DMS153 (cell line): ENCODE data around the gene SEMA4D.

ENCODE experiments used
- DNase-seq: peaks from one replicate; lab custom pipeline; 2025; lab: John Stamatoyannopoulos, UW

The SEMA4D gene

DNA sequence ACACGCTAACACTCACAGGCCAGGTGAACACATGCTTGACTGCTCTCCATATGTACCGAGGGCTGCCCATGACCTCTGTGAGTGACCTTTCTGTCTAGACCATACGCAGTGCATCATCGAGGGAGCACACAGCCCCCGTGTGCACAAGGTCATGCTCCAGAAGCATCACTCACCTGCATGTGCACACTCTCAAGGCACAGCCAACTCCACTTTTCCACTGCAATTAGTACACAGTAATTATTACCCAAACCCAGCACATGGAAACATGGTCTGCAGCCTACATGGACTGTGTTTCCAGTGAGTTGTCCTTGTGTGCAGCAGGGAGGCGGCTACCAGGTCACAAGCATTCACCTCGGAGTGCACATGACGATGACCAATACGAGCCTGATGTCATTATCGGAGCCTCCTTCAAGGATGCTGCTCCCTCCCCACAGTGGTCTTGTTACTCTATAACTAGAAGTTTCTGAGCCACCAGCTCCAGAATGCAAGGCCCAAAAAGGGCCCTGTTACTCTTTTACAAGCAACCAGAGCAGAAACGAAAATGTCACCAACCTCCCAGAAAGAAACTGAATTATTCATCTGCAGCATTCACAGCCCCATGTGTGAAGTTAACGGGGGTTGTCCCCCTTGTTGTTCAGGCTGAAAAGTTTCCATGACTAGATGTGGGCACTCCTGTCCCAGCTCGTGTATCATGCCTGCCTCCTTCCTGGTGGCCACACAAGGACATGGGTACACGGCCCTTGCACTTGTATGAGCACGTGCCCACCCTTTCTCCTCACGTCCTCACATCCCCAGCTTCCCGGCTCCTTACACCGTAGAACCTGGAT lies 31.2 kb downstream of the SEMA4D start:
- DNase-seq = no peak

DNA sequence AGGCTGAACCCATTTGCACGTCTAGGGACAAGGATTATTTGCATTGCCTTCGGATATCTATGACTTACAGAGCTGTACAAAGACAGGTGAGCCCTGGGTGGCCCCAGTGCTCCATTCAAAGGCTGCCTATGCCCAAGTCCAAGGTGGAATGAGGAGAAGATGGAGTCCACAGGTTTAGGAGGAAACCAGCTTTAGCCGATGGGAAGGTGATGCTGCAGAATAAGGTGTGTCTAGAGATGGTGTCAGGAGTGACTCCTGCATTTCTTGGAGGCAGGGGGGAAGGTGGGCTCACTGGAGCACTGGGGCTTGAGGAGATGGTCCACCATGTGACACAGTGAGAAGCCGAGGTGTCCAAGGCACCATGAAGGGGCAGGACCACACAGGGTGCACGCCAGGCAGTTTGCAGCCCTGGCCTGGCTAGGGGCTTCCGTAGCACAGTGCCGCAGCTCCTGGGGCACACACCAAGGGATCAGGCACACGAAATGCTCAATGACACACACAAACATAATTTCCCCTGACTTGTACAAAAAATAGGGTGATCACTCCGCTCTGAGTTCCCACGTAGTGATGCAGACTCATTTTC lies 32.1 kb downstream of the SEMA4D start:
- DNase-seq = no peak

DNA sequence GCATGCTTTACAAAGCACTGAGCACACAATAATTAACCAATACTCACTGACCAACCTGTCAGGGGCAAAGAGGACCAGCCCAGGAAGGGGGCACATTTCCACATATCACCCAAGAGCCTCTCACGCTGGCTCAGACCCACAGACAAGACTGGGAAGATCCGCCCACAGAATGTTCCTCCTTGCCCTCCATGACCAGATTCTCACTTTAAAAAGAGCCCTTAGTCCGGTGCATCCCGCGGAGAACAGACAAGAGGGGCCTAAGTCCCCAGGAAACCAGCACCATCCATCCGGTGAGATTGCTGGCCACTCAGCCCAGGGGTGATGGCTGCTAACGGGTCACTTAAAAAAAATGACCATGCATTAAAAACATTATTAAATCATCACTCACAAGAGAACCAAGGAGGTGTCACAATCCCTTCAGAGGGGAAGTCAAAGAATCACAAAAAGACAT lies 32.9 kb downstream of the SEMA4D start:
- no peak for DNase-seq

DNA sequence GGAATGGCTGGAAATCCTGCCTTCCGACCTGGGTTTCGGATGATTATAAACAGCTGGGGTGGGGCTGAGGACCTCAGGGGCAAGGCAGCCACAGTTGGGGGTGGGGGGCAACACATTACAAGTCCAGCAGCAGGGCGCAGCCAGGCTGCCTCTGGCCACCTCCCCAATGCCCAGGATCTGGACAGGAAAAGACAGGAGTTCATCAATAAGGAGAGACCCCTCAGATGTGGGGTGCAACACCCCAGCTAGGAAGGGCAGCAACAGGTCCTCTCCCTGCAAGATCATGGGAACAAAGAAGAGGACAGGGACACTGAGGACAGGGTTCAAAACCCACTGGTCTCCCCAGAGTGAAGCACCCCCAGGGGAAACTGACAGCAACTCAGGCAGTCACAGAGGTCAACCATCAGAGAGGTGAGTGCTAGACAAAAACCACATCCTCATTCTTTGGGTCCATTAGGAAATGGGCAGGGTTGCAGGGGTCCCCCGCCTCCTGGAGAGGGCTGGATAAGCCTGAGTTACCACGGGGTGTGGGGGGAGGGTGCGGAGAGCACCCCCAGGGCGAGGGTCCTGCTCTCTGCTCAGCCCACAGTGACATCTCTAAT lies 33.5 kb downstream of the SEMA4D start:
- no peak for DNase-seq

DNA sequence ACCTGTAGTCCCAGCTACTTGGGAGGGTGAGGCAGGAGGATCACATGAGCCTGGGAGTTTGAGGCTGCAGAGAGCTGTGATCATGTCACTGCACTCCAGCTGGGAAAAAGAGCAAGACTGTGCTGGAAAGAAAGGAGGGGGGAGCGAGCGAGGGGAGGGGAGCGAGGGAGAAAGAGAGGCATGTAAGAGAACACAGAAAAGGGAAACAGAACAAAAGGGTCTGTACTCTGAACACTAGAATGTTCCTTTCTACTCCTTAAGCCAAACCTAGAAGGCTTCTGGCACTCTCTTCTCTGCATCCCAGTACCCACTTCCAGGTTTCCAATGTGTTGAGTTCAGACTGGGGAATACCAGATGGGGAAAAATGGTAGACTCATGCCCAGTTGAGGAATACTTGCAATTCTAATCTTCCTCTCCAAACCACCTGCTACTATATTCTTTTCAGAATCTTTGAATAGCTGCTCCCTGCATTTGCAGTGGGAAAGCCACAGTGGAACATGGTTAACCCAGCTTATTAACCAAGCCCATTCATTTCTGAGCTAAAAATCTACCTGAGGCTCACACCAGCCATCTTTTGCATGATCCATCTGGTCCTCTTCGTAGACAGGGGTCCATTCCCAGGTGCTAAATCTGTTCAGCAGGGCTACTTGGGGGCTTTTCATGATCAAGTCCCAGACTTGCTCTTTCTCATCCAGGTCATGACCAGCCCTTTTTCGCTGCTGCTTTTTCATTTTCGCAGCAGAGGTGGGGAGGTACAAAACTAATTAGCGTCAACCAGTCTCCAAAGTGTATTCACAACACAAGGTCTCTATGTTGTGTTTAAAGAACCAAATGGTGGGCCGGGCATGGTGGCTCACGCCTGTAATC lies 34.9 kb downstream of the SEMA4D start:
- no peak for DNase-seq

DNA sequence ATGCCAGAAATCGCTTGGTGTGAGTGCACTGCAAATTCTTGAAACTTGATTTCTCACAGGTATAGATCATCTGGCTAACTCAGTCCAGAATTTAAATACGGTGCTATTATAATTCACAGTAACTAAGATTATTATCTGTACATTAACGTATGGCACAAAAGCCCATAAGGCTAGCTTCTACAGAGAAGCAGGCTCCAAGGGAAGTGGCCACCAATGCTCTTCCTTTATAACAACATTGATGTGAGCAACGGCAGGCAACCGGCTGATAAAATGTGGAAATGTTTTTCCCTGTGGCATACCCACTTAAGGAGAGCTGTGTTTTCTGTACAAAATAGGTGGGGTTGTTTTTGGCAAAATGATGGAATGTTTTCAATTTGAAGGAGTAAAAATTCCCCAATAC lies 35.7 kb downstream of the SEMA4D start:
- no peak for DNase-seq

DNA sequence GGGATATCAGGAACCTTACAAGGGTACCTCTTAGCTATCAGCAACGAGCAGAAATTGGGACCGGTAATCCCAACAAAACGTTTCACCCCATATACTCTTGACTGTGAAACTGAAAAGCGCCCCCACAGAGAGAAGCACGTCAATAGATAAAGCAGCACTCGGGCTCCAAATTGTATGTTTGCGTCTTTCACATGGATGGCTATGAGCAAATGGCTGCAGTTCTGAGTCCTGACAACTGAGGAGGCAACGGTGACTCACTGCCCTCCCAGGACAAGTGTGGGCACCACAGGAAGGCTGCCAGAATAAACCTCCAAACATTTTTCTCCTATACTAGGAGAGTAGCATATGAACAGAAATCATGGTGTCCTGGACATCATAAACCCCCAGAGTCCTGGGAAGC lies 36.6 kb downstream of the SEMA4D start:
- DNase-seq = no peak

DNA sequence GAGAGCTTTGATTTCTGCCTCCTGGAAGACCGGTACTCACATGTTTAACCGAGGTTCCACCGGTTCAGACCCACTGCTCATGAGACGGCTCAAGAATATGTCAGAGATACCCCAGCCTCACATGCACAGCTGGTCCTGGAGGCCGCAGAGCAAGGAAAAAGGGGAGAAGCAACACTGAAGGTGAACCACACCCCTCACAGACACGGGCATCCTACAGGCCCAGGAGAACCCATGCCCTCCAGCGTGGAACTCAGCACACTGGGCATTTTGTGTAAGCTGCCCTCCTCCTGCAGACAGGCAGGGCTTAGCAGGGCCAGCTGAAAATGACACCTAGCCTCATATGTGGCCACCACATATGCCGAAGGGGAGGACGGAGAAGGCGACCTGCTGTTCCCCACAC lies 37.4 kb downstream of the SEMA4D start:
- DNase-seq = no peak

DNA sequence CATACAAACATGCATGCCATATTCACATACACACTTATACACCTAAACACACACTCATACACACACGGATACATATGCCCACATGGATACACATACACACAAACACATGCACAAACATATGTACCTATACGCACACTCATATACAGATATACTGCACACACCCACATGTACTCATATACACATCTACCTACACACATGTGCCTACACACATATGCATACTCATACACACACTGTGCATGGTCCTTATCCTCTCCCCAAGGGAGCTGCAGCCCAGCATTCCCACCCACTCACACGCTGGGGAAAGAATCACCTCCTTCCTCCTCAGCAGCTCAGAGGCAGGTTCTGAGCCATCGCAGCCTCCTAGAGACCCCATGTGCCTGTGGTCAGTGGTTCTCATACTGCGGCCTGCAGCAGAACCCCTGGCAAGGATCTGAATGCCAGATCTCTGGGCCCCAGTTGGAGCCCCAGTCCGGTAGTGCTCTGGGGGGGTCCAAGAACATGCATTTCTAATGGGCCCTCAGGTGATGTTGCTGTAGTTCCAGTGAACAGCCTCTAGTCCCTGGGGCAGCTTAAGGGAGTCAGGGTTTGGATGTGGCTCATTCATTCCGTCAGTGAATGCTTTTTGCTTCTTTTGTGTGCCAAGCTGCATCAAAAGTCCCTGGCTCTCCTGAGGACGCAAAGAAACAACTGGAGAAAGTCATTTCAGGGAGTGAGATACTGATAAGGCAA lies 39.0 kb downstream of the SEMA4D start:
- DNase-seq = no peak

DNA sequence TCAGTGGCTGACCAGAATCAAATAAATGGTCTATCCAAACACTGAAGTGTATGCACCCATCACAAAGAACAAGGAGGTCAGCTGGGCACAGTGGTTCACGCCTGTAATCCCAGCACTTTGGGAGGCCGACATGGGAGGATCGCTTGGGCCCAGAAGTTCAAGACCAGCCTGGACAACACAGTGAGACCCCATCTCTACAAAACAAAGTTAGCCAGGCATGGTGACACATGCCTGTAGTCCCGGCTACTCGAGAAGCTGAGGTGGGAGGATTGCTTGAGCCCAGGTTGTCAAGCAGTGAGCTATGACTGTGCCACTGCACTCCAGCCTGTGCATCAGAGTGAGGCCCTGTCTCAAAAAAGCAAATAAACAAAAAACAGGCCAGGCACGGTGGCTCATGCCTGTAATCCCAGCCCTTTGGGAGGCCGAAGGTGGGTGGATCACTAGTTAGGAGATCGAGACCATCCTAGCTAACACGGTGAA lies 40.5 kb downstream of the SEMA4D start:
- DNase-seq = no peak

DNA sequence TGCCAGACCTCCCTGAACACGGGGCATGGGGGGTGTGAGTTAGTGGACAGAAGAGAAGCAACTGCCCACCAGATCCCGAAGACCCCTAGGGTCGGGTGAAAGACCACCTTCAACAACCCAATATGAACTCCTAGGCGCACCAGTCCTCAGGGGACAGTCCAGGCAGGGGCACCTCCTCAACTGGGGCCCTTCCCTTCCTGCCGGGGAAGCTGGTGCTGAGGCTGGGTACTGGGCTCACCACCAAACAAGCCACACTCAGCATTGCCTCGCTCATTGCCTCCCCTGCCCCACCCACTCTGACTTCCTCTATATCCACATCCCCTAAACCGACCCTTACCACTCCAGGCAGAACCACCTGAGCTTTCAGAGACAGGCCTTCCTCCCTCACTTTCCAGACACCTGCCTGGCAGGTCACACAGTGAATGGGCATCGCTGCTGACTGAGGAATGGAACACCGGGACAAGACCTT lies 42.5 kb downstream of the SEMA4D start:
- no peak for DNase-seq

DNA sequence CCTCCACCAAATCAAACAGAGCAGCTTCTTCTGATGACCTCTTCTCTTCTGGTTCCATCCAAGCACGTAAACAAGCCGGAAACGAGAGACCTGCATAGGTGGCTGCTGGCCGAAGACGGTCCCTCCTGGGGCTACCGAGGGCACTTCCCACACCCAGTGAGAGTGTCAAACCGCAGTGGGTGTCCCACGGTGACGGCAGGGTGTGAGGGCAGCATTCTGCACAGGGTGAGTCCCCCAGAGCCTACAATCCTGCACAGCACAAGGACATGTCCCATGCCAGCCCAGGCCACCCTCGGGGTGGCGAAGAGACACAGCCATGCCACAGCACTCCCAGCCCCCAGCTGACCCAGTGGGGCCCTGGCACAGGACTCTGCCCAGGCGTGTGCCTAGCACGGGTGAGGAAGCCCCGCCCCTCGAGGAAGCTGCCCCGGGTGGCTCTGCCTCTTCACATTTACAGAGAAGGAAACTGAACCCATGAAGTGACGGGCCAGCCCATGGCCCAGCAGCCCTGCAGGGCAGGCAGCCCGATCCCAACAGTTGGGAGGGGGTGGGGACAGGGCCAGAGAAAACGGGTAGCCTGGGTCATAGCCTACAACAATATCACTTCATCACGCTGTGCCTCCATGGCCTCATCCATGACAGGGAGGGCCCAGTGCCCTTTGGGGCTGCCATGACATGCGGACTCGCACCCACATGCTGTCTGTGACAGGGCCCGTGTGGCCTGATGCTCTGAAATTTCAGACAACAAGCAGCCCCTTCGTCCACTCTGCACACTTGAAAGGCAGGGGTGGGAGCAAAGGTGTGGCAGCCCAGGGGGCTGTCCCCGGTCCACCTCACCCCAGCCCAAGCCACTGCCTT lies 43.2 kb downstream of the SEMA4D start:
- no peak for DNase-seq

DNA sequence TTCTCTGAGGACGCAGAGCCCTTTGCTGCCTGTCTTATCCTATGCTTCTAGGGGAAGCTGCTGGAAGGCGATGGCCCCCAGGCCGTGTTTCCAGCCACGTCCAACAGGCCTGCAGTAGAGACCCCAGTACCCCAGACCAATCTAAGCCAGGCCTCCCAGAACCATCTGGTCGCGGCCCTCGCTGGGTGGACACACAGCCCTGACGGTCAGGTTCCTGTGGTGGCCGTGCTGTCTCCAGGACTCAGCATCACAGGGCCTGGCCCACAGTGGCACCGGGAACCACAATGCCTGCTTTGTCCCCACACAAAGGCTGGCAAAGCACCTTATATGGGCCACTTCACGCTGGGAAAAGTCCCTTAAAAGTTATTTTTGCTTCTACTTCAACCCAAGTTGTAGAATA lies 44.5 kb downstream of the SEMA4D start:
- DNase-seq = no peak

DNA sequence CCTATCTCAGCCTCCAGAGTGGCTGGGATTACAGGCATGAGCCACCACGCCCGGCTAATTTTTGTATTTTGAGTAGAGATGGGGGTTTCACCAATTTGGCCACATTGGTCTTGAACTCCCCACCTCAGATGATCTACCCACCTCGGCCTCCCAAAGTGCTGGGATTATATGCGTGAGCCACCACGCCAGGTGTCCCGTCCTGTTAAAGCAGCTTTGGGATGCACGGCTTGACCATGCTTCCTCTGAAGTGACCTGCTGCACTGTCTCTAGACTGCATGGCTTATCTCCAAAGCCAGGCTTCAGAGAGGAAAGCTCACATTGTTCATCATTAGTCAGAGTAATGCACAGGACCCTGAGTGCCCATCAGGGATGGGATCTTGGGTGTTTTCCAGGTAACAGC lies 45.4 kb downstream of the SEMA4D start:
- DNase-seq = no peak

DNA sequence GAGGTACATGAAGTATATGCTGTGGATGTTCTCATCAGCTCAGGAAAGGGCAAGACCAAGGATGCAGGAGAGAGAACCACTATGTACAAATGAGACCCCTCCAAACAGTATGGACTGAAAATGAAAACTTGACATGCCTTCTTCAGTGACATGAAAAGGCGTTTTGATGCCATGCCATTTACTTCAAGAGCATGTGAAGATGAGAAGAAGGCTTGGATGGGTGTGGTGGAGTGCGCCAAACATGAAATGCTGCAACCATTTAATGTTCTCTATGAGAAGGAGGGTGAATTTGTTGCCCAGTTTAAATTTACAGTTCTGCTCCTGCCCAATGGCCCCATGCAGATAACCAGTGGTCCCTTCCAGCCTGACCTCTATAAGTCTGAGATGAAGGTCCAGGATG lies 47.7 kb downstream of the SEMA4D start:
- DNase-seq = no peak

DNA sequence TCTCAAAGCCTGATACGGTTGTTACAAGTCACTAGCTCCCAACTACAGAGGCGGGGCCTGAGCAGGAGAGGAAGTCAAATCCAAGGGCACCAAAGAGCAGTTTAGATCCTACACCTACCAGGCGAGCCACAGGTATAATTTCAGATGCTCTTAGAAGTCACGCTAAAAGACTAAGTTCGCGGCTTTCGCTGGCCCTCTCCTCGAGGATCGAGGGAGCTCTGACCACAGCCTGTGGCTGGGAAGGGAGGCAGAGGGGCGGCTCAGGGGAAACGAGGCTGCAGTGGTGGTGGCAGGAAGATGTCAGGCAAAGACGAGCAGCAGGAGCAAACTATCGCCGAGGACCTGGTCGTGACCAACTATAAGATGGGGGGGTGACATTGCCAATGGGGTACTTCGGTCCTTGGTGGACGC lies 48.6 kb downstream of the SEMA4D start:
- no peak for DNase-seq

DNA sequence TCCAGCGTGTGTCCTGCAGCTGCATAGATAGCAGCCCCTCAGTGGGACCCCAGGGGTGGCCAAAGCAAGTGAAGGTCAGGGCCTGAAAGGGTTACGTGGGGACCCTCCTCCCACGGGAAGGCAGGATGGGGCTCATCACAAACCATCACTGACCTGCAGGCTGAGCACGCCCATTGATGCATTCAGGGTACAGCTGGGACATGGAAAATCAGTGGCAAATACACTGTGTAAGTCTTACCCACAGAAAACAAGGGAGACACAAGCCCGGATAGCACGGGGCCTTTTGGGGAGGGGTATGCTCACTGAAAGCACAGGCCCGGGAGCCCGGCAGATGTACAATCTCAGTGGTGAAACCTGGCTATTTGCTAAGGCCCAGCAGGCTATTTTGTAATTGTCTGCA lies 49.1 kb downstream of the SEMA4D start:
- DNase-seq = no peak

DNA sequence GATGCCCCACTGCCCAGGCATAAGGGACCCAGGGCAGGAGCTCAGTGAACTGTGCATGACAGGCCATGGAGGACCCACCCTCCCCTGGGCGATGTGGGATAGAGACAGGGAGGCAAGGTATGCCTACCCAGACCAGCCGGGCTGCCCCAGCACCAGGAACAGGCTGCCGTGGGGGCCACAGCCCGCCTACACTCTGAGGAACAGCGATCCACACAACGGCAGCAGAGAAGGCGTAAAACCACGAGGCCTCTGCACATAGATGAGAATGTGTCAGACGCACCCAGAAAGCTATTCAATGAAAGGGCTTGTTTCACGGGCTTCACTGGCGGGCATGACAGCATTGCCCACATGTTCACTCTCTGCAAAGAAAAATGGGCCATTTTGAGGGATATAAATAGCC lies 49.5 kb downstream of the SEMA4D start:
- no peak for DNase-seq

DNA sequence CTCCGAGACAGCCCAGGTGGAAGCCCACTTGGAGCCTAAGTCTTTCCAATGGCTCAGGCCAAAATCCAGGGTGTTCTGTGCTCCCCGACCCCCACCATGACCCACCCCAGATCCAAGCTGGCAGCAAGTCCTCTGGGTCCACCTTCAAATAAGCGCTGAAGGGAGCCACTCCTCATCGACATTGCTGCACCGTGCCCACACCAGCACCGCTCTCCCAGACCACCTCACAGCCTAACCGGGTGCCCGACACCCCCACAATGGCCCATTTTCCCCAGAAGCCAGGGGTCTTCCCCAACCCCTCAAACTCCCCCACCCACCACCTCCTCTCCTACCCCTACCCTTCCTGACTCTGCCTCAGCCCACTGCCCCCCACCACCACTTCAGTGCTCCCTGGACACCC lies 50.5 kb downstream of the SEMA4D start:
- DNase-seq = no peak

DNA sequence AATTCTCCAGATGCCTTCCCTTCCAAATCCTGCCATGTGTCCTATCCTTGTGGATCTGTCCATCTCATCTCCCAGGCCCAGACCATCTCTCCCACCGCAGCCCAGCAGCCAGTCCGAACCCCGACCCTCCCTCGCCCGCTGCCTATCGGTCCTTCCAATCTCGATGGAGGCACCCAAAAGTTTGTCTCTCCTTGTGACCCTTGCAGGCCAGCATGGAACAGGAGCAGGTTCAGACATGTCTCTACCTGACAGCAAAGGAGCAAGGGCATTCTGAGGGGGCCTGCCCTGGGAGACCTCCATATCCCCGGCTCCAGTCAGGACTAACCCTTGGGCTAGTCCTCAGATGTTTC lies 51.0 kb downstream of the SEMA4D start:
- no peak for DNase-seq
